Activated B cell treated with CpG ODN at 0.5 μM for 24 hours (primary cell): ENCODE measurements around the gene TP53I3. TPM values are rescaled to one million over a fixed set of nuclear protein-coding genes. Genes with fewer than 3 reads are reported as not detected.
A peak's percentile ranks its signal among the peaks of the same experiment; 100 is the strongest.

Source experiments
- ATAC-seq: fragments of 200-7000 bp; cut with Tn5 transposase; one replicate; pipeline ENCODE4 v1.10.0; 2021; ENCODE audit warnings: low read depth, mild to moderate bottlenecking, moderate library complexity
- CTCF ChIA-PET: fragments of 350-600 bp; sonication (Branson Sonifier 250); formaldehyde crosslinking; loops from one replicate; lab custom pipeline; 2021; ENCODE audit warnings: antibody characterized with exemption; lab: Charles Lee
- POLR2A ChIA-PET: fragments of 350-600 bp; sonication (Branson Sonifier 250); formaldehyde crosslinking; loops from one replicate; lab custom pipeline; 2021; ENCODE audit warnings: antibody characterized with exemption; lab: Charles Lee
- DNase-seq: peaks from one replicate; pipeline ENCODE4 v3.0.0; 2022
- H3K27ac Mint-ChIP-seq: one replicate; pipeline ENCODE4 v1.8.0; 2020; ENCODE audit warnings: mixed read lengths
- H3K27me3 Mint-ChIP-seq: one replicate; pipeline ENCODE4 v1.8.0; 2021; ENCODE audit warnings: mixed read lengths
- H3K36me3 Mint-ChIP-seq: one replicate; pipeline ENCODE4 v1.8.0; 2021; ENCODE audit warnings: low read depth, mixed read lengths
- H3K4me1 Mint-ChIP-seq: one replicate; pipeline ENCODE4 v1.8.0; 2021; ENCODE audit warnings: mixed read lengths
- H3K4me3 Mint-ChIP-seq: one replicate; pipeline ENCODE4 v1.8.0; 2020; ENCODE audit warnings: mild to moderate bottlenecking, mixed read lengths
- H3K9me3 Mint-ChIP-seq: one replicate; pipeline ENCODE4 v1.8.0; 2020; ENCODE audit warnings: mixed read lengths
- CTCF ChIP-seq: fragments of 200-600 bp; IDR thresholded peaks from one replicate; pipeline ENCODE4 v1.8.0; 2022; ENCODE audit warnings: antibody characterized with exemption, mild to moderate bottlenecking
- intact Hi-C: fragments of 100-400 bp; cut with micrococcal nuclease; formaldehyde crosslinking; loops from one replicate; pipeline ENCODE4 v1.15.1; 2024
- total RNA-seq: library from RNA; stranded (reverse); gene quantifications from 2 replicates; pipeline ENCODE4 v1.2.3, GENCODE V29; 2022

Gene TP53I3
- total RNA-seq, 1 donor from 2014 or later: 6.3 TPM

- ChIA-PET CTCF (interaction anchor here (0.9 kb wide), 1 partner anchor 39 kb away, joined by 3 read pairs; the partner anchor contains the start of gene TP53I3), POLR2A (interaction anchor here (0.6 to 3.1 kb wide), 7 partner anchors 12 to 196 kb away, joined by 3 to 14 read pairs (median 7); partner anchors contain the start of genes ATAD2B and SF3B6)
- Mint-ChIP-seq H3K27ac (peak within 1 kb of the TSS; percentile 92), H3K9me3 (no peaks in the 10 kb centered on the region), H3K4me1 (peaks cover 15% of the 10 kb centered on the region), H3K27me3 (no peaks in the 10 kb centered on the region), H3K36me3 (no peaks in the 10 kb centered on the region), H3K4me3 (peak within 1 kb of the TSS; percentile 85)
- TF ChIP-seq CTCF: no peak
- intact Hi-C loops: loop anchor here (1.0 to 2.0 kb wide), 4 partner anchors 39 to 196 kb away; partner anchors contain the start of genes ATAD2B, SF3B6, TP53I3 and WDCP
- ATAC-seq (peak; percentile 93), DNase-seq (peak; percentile 82)
Measured at GRCh38 chr2:24123195-24123921, 38.7 kb upstream of the TP53I3 start, which contains the start of the genes FAM228B and PFN4. TSS of gene FAM228B (plus strand) at chr2:24123469. CDS start at chr2:24124362, 893 bp downstream. TSS of gene PFN4 (minus strand) at chr2:24123334. CDS start at chr2:24122535, 799 bp downstream.

- Mint-ChIP-seq H3K9me3 (no peaks in the 10 kb centered on the region), H3K4me1 (peaks cover 15% of the 10 kb centered on the region), H3K27ac (peak overlapping the region; percentile 83), H3K27me3 (no peaks in the 10 kb centered on the region), H3K4me3 (peak overlapping the region; percentile 82), H3K36me3 (no peaks in the 10 kb centered on the region)
- POLR2A ChIA-PET: interaction anchor here (0.6 to 3.1 kb wide), 4 partner anchors 36 to 195 kb away, joined by 3 to 14 read pairs (median 8); partner anchors contain the start of genes ATAD2B, SF3B6 and TP53I3
- CTCF ChIA-PET: interaction anchor here (0.5 to 1.0 kb wide), 3 partner anchors 38 to 1828 kb away, joined by 3 read pairs; partner anchors contain the start of gene TP53I3
- no peak for TF ChIP-seq CTCF
- ATAC-seq: no peak
- no peak for DNase-seq
- intact Hi-C loops: loop anchor here (1.0 to 2.0 kb wide), 4 partner anchors 38 to 195 kb away; partner anchors contain the start of genes ATAD2B, SF3B6, TP53I3 and WDCP
Measured at GRCh38 chr2:24122366-24123194, 37.9 kb upstream of the TP53I3 start.

- intact Hi-C loops: no loop called here
- ChIA-PET POLR2A (interaction anchor here (1.2 to 2.2 kb wide), 2 partner anchors 37 to 45 kb away, joined by 5 to 12 read pairs; partner anchors contain the start of genes SF3B6 and TP53I3), CTCF (interaction anchor here (1.2 kb wide), 1 partner anchor 37 kb away, joined by 3 read pairs; the partner anchor contains the start of gene TP53I3)
- TF ChIP-seq CTCF: no peak
- DNase-seq (no peak), ATAC-seq (no peak)
- Mint-ChIP-seq H3K4me3 (no peak overlapping the region), H3K27me3 (no peaks in the 10 kb centered on the region), H3K4me1 (peaks cover 15% of the 10 kb centered on the region), H3K36me3 (no peaks in the 10 kb centered on the region), H3K9me3 (no peaks in the 10 kb centered on the region), H3K27ac (no peak overlapping the region)
Measured at GRCh38 chr2:24121469-24121868, 36.8 kb upstream of the TP53I3 start.

GRCh38 chr2:24121066-24121465 lies 36.4 kb upstream of the TP53I3 start:
- ChIA-PET POLR2A (interaction anchor here (1.5 to 2.2 kb wide), 2 partner anchors 37 to 45 kb away, joined by 4 to 12 read pairs; partner anchors contain the start of gene SF3B6), CTCF (interaction anchor here (1.2 kb wide), 1 partner anchor 37 kb away, joined by 3 read pairs; the partner anchor contains the start of gene TP53I3)
- Mint-ChIP-seq H3K9me3 (no peaks in the 10 kb centered on the region), H3K27me3 (no peaks in the 10 kb centered on the region), H3K4me3 (no peak overlapping the region), H3K4me1 (peaks cover 15% of the 10 kb centered on the region), H3K36me3 (no peaks in the 10 kb centered on the region), H3K27ac (peak overlapping the region; percentile 69)
- TF ChIP-seq CTCF: no peak
- no peak for ATAC-seq
- intact Hi-C loops: no loop called here
- no peak for DNase-seq
